ENCODE results near the gene CEL.

CEL gene

DNA sequence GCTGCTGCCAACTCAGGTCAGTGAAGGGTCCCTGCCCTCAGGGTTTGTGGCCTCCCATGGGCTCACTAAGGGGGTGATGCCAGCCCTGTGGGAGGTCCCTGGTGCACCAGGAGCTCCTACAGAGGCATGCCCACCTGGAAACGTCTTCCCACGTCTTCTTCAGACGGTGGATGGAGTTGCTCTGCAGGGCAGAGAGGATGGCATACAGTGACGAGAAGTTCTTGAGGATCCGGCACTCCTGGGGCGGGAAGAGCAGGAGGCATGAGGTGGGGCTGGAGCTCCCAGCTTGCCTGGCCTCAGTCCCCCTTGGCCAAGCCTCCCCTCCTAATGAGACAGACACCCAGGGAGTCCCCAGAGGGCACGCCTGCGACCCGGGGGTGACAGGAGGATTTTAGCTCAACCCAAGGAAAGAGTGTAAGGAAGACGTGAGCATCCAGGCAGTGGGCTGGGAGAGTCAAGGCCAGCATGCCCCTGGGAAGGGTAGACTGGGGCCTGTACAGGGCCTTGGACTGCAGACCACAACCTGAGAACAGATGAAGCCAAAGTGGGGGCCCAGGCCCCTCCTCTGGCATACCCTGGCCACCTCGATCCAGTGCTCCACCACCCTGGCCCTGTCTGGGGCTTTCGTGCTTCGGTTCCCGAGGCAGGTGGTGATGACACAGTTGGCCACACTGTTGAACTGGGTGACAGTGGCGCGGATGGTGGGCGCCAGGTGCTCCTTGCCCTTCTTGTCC, 44.9 kb downstream of the CEL start:
- DNase-seq, result no peak

GRCh38 chr9:133107245-133107722, 45.5 kb downstream of the CEL start:
- no peak for DNase-seq

GRCh38 chr9:133107961-133108793, 46.4 kb downstream of the CEL start:
- DNase-seq, result no peak

DNA sequence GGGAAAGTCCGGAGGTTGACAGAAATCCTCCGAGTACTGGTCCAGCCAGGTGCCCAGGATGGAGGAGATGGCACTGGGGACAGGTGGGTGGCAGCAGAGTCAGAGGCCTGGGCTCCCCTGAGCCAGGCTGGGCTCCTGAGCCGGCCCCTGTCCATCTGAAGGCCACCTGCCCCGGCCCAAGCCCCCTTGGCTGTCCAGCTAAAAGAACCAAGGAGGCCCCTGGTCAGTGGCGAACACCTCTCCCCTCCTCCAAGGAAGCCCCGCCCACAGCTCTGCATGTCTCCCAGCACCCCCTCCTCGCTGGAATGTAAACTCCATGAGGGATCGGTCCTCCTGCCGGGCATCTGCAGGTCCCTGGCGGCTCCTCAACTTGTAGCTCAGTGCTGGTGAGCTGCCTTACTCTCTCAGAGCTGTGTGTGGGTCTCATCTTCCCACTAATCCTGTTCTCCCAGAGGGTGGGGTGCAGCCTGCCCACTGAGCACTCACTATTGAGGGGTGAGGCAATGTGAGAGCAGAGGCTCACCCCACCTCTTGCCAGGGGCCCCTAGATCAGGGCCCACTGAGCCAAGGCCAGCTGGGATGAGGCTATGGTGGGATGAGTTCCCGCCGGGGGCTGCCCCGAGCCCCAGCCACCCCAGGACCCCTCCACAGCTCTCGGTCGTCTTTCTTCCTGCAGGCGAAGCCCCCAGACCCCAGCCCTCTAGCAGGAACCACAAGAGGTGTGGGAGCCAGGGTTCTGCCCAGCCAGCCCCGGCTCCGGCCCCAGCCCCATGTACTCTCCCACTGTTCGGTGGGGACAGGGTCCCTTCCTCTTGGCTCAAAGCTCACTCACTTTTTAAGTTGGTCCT, 47.2 kb downstream of the CEL start:
- no peak for DNase-seq

DNA sequence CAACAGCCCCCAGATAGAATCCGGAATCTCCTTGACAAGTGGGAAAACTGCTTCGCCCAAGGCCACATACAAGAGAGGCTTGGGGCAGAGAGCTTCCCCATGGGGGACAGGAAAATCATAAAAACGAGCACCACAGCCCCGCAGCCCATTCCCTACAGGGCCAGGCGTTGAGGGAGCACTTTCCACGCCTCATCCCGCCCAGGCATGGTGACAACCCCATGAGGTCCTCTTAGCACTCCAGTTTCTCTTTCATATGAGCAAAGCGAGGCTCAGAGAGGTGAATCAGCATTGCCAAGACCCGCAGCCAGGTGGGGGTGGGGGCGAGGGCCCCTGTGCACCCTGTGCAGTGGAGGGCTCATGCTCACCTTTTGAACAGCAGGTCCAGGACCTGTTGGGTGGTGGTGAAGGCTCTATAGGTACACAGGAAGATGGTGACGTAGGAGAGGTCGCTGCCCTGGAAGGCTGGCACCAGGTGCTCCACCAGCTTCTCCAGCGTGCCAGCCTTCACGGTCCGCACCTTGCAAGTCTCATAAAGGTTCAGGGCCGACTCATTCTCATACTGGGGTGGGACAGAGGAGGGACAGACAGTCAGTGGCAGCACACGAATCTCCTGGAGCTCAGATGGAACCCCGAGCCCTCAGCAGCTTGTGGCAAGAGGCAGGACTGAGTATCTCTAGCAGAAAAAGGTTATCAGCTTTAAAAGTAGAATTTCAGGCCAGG, 48.3 kb downstream of the CEL start:
- DNase-seq, result no peak

DNA sequence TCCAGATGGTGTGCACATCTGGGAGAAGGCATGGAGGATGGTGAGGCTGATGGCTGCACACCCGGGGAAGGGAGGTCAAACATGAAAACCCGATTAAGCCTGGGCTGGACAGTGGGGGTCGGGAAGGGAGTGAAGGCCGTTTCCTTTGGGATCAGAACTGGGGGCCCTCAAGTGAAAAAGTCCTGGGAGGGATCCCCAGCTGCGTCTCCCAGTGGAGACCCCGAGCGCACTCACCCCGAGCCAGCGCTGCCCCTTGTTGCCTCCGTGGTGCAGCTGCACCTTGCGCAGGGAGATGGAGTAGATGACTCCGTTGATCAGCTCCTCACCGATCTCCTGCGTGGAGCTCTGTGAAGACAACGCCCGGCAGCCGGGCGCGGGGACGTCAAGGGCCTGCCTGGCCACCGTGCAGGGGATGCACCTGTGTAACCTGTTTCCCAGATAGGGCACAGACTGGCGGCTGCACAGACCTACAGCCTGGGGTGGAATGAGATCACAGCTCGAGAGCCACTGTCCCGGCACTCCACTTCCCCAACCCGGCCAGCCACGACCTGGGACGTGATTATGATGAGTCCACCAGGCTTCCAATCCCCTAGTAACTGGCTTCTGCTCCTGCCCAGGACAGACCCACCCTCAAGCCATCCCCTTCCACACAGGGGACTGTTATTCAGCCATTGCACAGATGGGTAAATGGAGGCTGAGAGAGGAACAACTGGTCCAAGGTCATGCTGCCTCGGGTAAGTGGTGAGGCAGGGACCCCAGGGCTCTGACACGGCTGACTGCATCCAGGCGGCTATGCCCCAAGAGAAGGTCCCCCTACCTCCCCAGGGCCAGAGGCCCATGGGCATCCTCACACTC, 50.3 kb downstream of the CEL start:
- no peak for DNase-seq

- no peak for DNase-seq
Measured at GRCh38 chr9:133112663-133113026, 50.9 kb downstream of the CEL start.

- DNase-seq, result no peak
Measured at GRCh38 chr9:133113163-133113948, 51.6 kb downstream of the CEL start.

- DNase-seq, result no peak
Measured at GRCh38 chr9:133113949-133114885, 52.4 kb downstream of the CEL start.

DNA sequence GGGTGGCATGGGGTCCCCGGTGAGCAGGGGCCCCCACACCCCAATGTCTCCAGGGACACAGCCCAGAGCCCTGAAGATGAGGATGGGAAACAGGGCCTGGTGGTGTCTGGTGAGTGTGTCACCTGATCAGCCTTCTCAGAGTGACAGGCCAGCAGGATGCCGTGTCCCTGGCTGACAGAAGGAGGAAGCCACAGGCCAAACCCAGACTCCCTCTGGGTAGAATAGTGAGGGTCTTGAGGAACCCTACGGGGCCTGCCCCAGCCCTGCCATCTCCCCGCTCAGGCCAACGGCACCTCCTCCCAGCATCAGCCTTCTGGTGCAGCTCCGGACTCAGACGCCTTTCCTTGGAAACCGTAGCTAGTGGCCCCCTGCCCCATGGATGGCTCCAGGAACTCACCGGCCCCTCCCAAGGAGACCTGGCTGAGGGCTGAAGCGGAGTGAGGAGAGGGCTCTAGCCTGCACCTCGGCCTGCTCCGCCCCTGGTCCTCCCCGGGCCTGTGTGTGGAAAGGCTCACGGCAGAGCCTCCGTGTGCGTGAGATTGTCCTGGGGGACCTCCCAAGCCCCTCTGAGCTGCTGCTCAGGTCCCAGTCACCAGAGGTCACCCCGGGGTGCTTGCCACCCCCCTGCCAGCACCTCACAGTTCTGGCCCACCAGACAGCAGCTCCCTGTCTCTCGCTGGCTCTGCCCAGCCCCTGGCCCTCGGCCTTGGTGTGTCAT, 53.3 kb downstream of the CEL start:
- DNase-seq, result no peak

GRCh38 chr9:133115604-133116345, 54.0 kb downstream of the CEL start:
- DNase-seq, result peak; percentile 84

DNA sequence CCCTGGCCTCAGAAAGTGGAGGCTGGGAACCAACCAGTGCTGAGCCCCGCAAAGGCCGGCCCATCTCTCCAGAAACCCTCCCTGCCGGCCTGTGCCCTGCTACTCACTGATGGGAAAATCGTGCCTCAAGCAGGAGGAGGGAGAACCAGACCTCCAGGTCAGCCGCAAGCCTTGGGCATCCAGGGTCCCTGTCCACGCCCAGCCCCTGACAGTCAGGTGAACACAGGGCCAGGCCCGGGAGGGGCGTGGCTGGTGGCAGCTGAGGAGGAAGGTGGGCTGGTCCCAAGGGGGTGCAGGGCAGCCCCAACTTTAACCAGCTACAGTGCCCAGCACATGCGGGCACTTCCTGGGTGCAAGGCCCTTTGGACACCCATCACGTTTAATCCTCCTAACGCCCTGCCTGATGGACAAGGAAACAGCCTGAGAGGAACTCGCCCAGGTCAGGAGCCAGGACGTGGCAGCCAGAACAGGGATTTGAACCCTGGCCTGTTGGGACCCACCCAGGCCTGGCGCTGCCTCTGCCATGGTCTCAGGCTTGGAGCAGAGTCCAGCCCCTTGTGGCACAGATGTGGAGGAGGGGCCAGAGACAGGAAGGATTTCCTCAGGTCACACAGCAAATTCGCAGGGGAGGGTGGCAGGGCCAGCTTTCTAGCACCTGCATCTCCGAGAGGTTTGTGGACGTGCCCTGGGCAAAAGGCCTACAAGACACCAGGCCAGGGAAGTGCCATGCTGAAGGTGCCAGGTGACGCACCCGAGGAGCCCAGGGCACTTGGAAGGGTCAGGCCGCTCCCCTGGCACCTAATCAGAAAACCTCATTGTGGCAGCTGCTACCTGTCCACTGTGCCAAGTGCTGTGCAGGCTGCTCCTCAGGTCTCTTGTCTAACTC, 54.8 kb downstream of the CEL start:
- DNase-seq, result no peak

DNA sequence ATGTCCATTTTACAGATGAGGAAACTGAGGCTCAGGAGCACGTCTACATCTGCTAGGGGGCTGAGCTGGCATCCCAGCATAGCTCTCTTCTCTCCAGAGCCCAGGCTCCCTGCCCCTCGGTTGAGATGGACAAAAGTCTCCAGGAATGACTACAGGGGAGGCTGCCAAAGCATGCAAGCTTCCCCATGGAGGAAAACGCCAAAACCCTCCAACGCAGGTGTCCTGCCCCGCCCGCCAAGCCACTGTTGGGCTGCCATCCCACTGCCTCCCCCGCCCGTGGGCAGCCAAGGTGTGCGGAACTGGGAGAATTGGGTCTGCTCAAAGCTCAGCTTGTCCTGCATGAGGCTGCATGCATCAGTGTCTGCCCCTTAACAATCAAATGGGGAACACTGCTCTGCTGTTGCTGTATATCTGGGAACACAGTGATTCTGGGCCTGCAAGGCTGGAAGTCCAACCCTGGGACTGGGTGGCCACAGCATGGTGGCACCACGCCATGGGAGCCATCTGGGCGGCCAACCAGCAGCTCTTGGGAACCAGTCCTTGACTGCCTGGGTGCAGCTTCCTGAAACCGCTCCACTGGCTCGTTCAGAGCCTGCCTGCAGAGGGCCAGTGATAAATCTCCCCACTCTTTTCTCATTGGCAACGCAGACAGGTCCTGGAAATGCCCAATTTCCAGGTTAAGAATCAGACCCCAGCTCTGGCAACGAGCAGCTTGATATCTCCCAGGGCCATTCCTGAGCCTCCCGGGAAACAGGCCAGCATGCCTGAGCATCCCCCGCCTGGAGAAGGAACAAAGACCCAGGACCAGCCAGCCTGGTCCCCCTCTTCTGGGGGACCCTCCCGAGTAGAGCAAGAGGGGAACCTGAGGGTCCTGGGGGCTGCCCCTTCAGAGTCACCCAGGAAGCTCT, 55.7 kb downstream of the CEL start:
- no peak for DNase-seq

GRCh38 chr9:133118179-133118520, 56.4 kb downstream of the CEL start:
- no peak for DNase-seq

- no peak for DNase-seq
Measured at GRCh38 chr9:133118568-133118967, 56.8 kb downstream of the CEL start.

All from stimulated activated CD8-positive, alpha-beta memory T cell treated with anti-CD3 and anti-CD28 coated beads, Interleukin-4, amount 100 ng/mL, for 48 hours (primary cell).